Liver (tissue), 9 donors: Measurements from ENCODE around the gene RBM20. TPM values are rescaled to one million over a fixed set of nuclear protein-coding genes. Genes with fewer than 3 reads are reported as not detected.
"Not testable (repeated sequence)": the region's sequence is repeated elsewhere in the genome, so short reads cannot be mapped to it uniquely, and the experiment has no call there.

Source experiments
- DNase-seq: peaks from one replicate; pipeline ENCODE4 v3.0.0-alpha.2; 2017; ENCODE audit warnings: low spot score
- H3K27ac ChIP-seq, 2 donors: one replicate each; pipeline ENCODE4 v1.7.0; 2013; ENCODE audit warnings: inconsistent platforms in 2 of 2, low read length in 2 of 2, control low read depth in 1 of 2, low read depth in 1 of 2, mild to moderate bottlenecking in 1 of 2
- H3K27me3 ChIP-seq, 4 donors: one replicate each; pipeline versions ENCODE4 v1.6.1 to v1.7.0; 2013; ENCODE audit warnings: low read length in 3 of 4, inconsistent platforms in 1 of 4, mild to moderate bottlenecking in 1 of 4, moderate library complexity in 1 of 4; ENCODE audit not compliant: control insufficient read depth in 4 of 4, insufficient read depth in 4 of 4
- H3K36me3 ChIP-seq, 4 donors: one replicate each; pipeline versions ENCODE4 v1.6.1 to v1.7.0; 2013; ENCODE audit warnings: low read length in 3 of 4, mild to moderate bottlenecking in 3 of 4, low read depth in 1 of 4, moderate library complexity in 1 of 4; ENCODE audit not compliant: control insufficient read depth in 4 of 4, insufficient read depth in 3 of 4
- H3K4me1 ChIP-seq, 4 donors: one replicate each; pipeline versions ENCODE4 v1.6.1 to v1.7.0; 2013; ENCODE audit warnings: low read length in 3 of 4, mild to moderate bottlenecking in 3 of 4, moderate library complexity in 1 of 4; ENCODE audit not compliant: control insufficient read depth in 4 of 4, insufficient read depth in 4 of 4
- H3K4me3 ChIP-seq, 3 donors: one replicate each; pipeline versions ENCODE4 v1.6.1 to v1.7.0; 2013; ENCODE audit warnings: low read length in 3 of 3, control low read depth in 1 of 3, low read depth in 1 of 3, mild to moderate bottlenecking in 1 of 3
- H3K9ac ChIP-seq, 2 donors: one replicate each; pipeline ENCODE4 v1.7.0; 2013; ENCODE audit warnings: low read length in 2 of 2, mild to moderate bottlenecking in 2 of 2, moderate library complexity in 2 of 2, control low read depth in 1 of 2, low read depth in 1 of 2
- H3K9me3 ChIP-seq, 4 donors: one replicate each; pipeline versions ENCODE4 v1.6.1 to v1.7.0; 2013; ENCODE audit warnings: low read length in 3 of 4; ENCODE audit not compliant: control insufficient read depth in 4 of 4
- ATF3 ChIP-seq: IDR thresholded peaks from 2 replicates; pipeline ENCODE4 v1.6.1; 2016; ENCODE audit warnings: antibody characterized with exemption
- EGR1 ChIP-seq, 2 donors: IDR thresholded peaks; 2 replicates each; pipeline ENCODE4 v1.6.1; 2016 to 2018; ENCODE audit warnings: antibody characterized with exemption in 2 of 2, low read depth in 2 of 2
- FOXA1 ChIP-seq: IDR thresholded peaks from 2 replicates; pipeline ENCODE4 v1.6.1; 2016; ENCODE audit warnings: antibody characterized with exemption
- HNF4A ChIP-seq, 2 donors: conservative IDR thresholded peaks; 2 replicates each; pipeline ENCODE4 v1.6.1; 2016; ENCODE audit warnings: antibody characterized with exemption in 2 of 2, mild to moderate bottlenecking in 2 of 2
- HNF4G ChIP-seq: IDR thresholded peaks from 2 replicates; pipeline ENCODE4 v1.6.1; 2016; ENCODE audit warnings: antibody characterized with exemption
- JUND ChIP-seq, 2 donors: IDR thresholded peaks; 2 replicates each; pipeline ENCODE4 v1.6.1; 2016; ENCODE audit warnings: antibody characterized with exemption in 2 of 2
- MAX ChIP-seq: IDR thresholded peaks from 2 replicates; pipeline ENCODE4 v1.6.1; 2016; ENCODE audit warnings: antibody characterized with exemption
- NR2F2 ChIP-seq: IDR thresholded peaks from 2 replicates; pipeline ENCODE4 v1.6.1; 2016; ENCODE audit warnings: antibody characterized with exemption
- RAD21 ChIP-seq, 2 donors: IDR thresholded peaks; 2 replicates each; pipeline ENCODE4 v1.6.1; 2016; ENCODE audit warnings: antibody characterized with exemption in 2 of 2, mild to moderate bottlenecking in 2 of 2
- REST ChIP-seq: IDR thresholded peaks from 2 replicates; pipeline ENCODE4 v1.6.1; 2016; ENCODE audit warnings: antibody characterized with exemption, mild to moderate bottlenecking
- SP1 ChIP-seq: IDR thresholded peaks from 2 replicates; pipeline ENCODE4 v1.6.1; 2018; ENCODE audit warnings: antibody characterized with exemption, mild to moderate bottlenecking
- ZBTB33 ChIP-seq: IDR thresholded peaks from 2 replicates; pipeline ENCODE4 v1.6.1; 2016; ENCODE audit warnings: antibody characterized with exemption
- WGBS: extraction: QIAGEN DNeasy Blood & Tissue Kit; methylation state at CpG from one replicate; pipeline ENCODE4 v1.1.7; 2013; 5-methylcytosine and 5-hydroxymethylcytosine counted together
- polyA plus RNA-seq, 2 donors: library from polyadenylated mRNA; stranded (reverse) in 1 of 2; unstranded in 1 of 2; fragments of 200-250 nt in 1 of 2; fragments of >200 nt in 1 of 2; fragmentation: Nextera tagmentation in 1 of 2; extraction: Ambion mirVana in 1 of 2; gene quantifications; one replicate each; pipeline versions ENCODE4 v1.2.1 to v1.2.3, GENCODE V29; 2013 to 2015
- total RNA-seq, 2 donors: library from RNA; depleted of rRNA; stranded (reverse); fragments of >200 nt; gene quantifications; one replicate each; pipeline ENCODE4 v1.2.3, GENCODE V29; 2014
- TF ChIP-seq, protein P1 (sequence below): fragments of 150-350 bp; IDR thresholded peaks from 2 replicates; pipeline ENCODE4 v1.5.1; 2017; ENCODE audit warnings: improper control_type of control experiment, low read depth, low read length; ENCODE audit not compliant: missing input control
- donor health status: healthy.
- donor health status: healthy.
- donor health status: healthy.
- donor health status: healthy.
- donor health status: healthy.

RBM20 gene
- total and polyA plus RNA-seq, 4 donors, result 0.03 to 0.08 (median 0.05) TPM; not detected in 1

GRCh38 chr10:110609605-110610004 lies 34.5 kb upstream of the RBM20 start (continued):
- TF ChIP-seq REST (no peak), ATF3 (no peak)

GRCh38 chr10:110610308-110610774 lies 33.8 kb upstream of the RBM20 start:
- Histone ChIP-seq H3K36me3 (peaks cover 0 to 5% (median 2%) of the 10 kb centered on the region in 4 donors), H3K27me3 (no peaks in the 10 kb centered on the region), H3K4me3 (no peak overlapping the region), H3K4me1 (no peaks in the 10 kb centered on the region), H3K9ac (no peak overlapping the region), H3K27ac (no peak overlapping the region), H3K9me3 (no peaks in the 10 kb centered on the region)
- WGBS, result 11% methylated on average over 3 of the region's 3 CpGs
- DNase-seq, result peak; percentile 50
- TF ChIP-seq RAD21 (IDR thresholded peaks at IDR 0.05), result peak; percentile 91 to 94
- TF ChIP-seq EGR1 (IDR thresholded peaks at IDR 0.05; ENCODE audit: low read depth in 2 of 2), result no peak
- TF ChIP-seq, protein P1, sequence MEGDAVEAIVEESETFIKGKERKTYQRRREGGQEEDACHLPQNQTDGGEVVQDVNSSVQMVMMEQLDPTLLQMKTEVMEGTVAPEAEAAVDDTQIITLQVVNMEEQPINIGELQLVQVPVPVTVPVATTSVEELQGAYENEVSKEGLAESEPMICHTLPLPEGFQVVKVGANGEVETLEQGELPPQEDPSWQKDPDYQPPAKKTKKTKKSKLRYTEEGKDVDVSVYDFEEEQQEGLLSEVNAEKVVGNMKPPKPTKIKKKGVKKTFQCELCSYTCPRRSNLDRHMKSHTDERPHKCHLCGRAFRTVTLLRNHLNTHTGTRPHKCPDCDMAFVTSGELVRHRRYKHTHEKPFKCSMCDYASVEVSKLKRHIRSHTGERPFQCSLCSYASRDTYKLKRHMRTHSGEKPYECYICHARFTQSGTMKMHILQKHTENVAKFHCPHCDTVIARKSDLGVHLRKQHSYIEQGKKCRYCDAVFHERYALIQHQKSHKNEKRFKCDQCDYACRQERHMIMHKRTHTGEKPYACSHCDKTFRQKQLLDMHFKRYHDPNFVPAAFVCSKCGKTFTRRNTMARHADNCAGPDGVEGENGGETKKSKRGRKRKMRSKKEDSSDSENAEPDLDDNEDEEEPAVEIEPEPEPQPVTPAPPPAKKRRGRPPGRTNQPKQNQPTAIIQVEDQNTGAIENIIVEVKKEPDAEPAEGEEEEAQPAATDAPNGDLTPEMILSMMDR, result peak; percentile 75
- TF ChIP-seq HNF4A (conservative IDR thresholded peaks at IDR 0.05), result no peak

GRCh38 chr10:110610781-110611180 lies 33.4 kb upstream of the RBM20 start:
- H3K27ac ChIP-seq, H3K9me3 ChIP-seq, H3K9ac ChIP-seq, H3K4me1 ChIP-seq, H3K4me3 ChIP-seq, H3K36me3 ChIP-seq, DNase-seq, H3K27me3 ChIP-seq: not testable (repeated sequence)
- WGBS, result 77% methylated on average over 3 of the region's 3 CpGs

DNA sequence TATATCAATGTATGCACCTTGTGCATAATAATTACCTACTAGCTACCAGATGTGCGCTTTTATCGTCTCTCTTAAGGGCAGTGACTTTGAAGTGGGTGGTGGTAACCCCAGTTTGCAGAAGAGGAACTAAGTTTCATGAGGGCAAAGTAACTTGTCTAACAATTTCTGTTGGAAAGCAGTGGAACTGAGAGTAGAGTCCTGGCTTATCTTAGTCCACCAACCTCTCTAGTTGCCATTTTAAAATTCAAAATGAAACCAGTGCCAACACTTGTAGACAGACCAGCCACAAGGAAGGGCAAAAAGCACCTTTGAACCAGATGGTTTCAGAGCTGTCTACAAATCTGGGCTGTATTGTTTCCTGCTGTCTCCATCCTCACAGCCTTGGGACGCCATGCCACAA lies 32.0 kb upstream of the RBM20 start:
- no peaks in the 10 kb centered on the region for H3K36me3 ChIP-seq
- TF ChIP-seq NR2F2 (no peak), EGR1 (IDR thresholded peaks at IDR 0.05; ENCODE audit: low read depth in 2 of 2) (no peak), HNF4A (conservative IDR thresholded peaks at IDR 0.05) (no peak), JUND (IDR thresholded peaks at IDR 0.05) (no peak), SP1 (no peak), HNF4G (no peak), RAD21 (IDR thresholded peaks at IDR 0.05) (no peak), FOXA1 (no peak), MAX (no peak), ZBTB33 (no peak)
- H3K27ac ChIP-seq, result no peak overlapping the region
- no peaks in the 10 kb centered on the region for H3K4me1 ChIP-seq
- no peak overlapping the region for H3K4me3 ChIP-seq
- H3K9me3 ChIP-seq, result no peaks in the 10 kb centered on the region
- H3K9ac ChIP-seq, result no peak overlapping the region
- DNase-seq, result no peak
- WGBS, result 85% methylated on average over 3 of the region's 3 CpGs
- H3K27me3 ChIP-seq, result no peaks in the 10 kb centered on the region
